CD4-positive, alpha-beta memory T cell (primary cell): ENCODE measurements around the gene TRIM43. TPM values are rescaled to one million over a fixed set of nuclear protein-coding genes. Genes with fewer than 3 reads are reported as not detected.
"Not testable (repeated sequence)": the region's sequence is repeated elsewhere in the genome, so short reads cannot be mapped to it uniquely, and the experiment has no call there.

Experiments
- CTCF ChIA-PET: fragments of 350-600 bp; sonication (Branson Sonifier 250); formaldehyde crosslinking; loops from one replicate; lab custom pipeline; 2021; ENCODE audit warnings: inconsistent platforms; ENCODE audit not compliant: partially characterized antibody; lab: Charles Lee
- POLR2A ChIA-PET: fragments of 350-600 bp; sonication (Branson Sonifier 250); formaldehyde crosslinking; loops from one replicate; lab custom pipeline; 2021; ENCODE audit not compliant: partially characterized antibody; lab: Charles Lee
- DNase-seq, 5 donors: peaks; one replicate each; pipeline versions ENCODE4 v3.0.0 to v3.0.0-alpha.2; 2020 to 2022; ENCODE audit warnings: mixed read lengths in 1 of 5
- H3K27ac ChIP-seq: one replicate; pipeline ENCODE4 v1.7.0; 2013; ENCODE audit warnings: low read depth, low read length
- H3K27me3 ChIP-seq: 2 replicates; pipeline ENCODE4 v1.7.0; 2013; ENCODE audit warnings: mild to moderate bottlenecking, low read length, moderate library complexity; ENCODE audit not compliant: insufficient read depth
- H3K36me3 ChIP-seq: 2 replicates; pipeline ENCODE4 v1.7.0; 2013; ENCODE audit warnings: mild to moderate bottlenecking, low read length, moderate library complexity; ENCODE audit not compliant: insufficient read depth
- H3K4me1 ChIP-seq: 2 replicates; pipeline ENCODE4 v1.7.0; 2013; ENCODE audit warnings: mild to moderate bottlenecking, low read length, moderate library complexity; ENCODE audit not compliant: insufficient read depth
- H3K4me3 ChIP-seq, 2 donors: one replicate each; pipeline ENCODE4 v1.7.0; 2013; ENCODE audit warnings: low read length in 2 of 2, mild to moderate bottlenecking in 1 of 2
- H3K9me3 ChIP-seq, 2 donors: one replicate each; pipeline ENCODE4 v1.7.0; 2013; ENCODE audit warnings: low read length in 2 of 2, control low read depth in 1 of 2; ENCODE audit not compliant: control insufficient read depth in 1 of 2
- H3K27ac Mint-ChIP-seq, 7 donors: one replicate each; pipeline ENCODE4 v1.8.0; 2020 to 2021; ENCODE audit warnings: mixed read lengths in 7 of 7, mild to moderate bottlenecking in 6 of 7, inconsistent platforms in 3 of 7, moderate library complexity in 3 of 7
- H3K27me3 Mint-ChIP-seq, 2 donors: one replicate each; pipeline ENCODE4 v1.8.0; 2020 to 2021; ENCODE audit warnings: mixed read lengths in 2 of 2
- H3K36me3 Mint-ChIP-seq, 2 donors: one replicate each; pipeline ENCODE4 v1.8.0; 2020 to 2021; ENCODE audit warnings: mixed read lengths in 2 of 2, inconsistent platforms in 1 of 2, mild to moderate bottlenecking in 1 of 2
- H3K4me1 Mint-ChIP-seq, 4 donors: one replicate each; pipeline ENCODE4 v1.8.0; 2020 to 2021; ENCODE audit warnings: mixed read lengths in 4 of 4, mild to moderate bottlenecking in 1 of 4
- H3K4me3 Mint-ChIP-seq, 8 donors: one replicate each; pipeline ENCODE4 v1.8.0; 2020 to 2021; ENCODE audit warnings: mixed read lengths in 8 of 8, mild to moderate bottlenecking in 7 of 8, moderate library complexity in 6 of 8, inconsistent platforms in 3 of 8
- H3K9me3 Mint-ChIP-seq, 8 donors: one replicate each; pipeline ENCODE4 v1.8.0; 2020 to 2021; ENCODE audit warnings: mixed read lengths in 8 of 8, mild to moderate bottlenecking in 5 of 8, inconsistent platforms in 3 of 8, moderate library complexity in 1 of 8
- intact Hi-C: fragments of 100-400 bp; cut with micrococcal nuclease; formaldehyde crosslinking; loops from one replicate; pipeline ENCODE4 v1.15.1; 2023
- polyA plus RNA-seq, 2 donors: library from polyadenylated mRNA; unstranded; fragments of 300-500 nt; fragmentation: Illumina TruSeq; gene quantifications; one replicate each; pipeline ENCODE4 v1.2.3, GENCODE V29; 2021
- total RNA-seq, 2 experiments: library from RNA; stranded (reverse); gene quantifications; one replicate each; pipeline ENCODE4 v1.2.3, GENCODE V29; 2021

The TRIM43 gene
- total and polyA plus RNA-seq, 4 experiments from 2014 or later = not detected

DNA sequence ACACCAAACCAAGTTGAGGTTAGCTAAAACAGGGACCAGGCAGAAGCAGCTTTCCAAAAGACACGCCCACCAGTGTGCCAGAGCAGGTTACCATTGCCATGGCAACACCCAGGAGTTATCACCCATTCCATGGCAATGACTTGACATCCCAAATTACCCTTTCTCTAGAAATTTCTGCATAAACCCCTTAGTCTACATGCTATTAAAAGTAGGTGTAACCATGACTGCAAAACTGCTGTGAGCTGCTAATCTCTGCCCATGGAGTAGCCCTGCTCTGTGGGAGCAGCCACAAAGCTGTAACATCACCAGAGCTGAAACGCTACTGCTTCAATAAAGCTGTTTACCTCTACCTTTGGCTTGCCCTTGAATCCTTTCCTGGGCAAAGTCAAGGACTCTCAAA, 18.0 kb downstream of the TRIM43 start:
- CTCF ChIA-PET, H3K9me3 Mint-ChIP-seq, H3K9me3 ChIP-seq, H3K4me3 Mint-ChIP-seq, H3K36me3 Mint-ChIP-seq, H3K4me1 Mint-ChIP-seq, H3K27ac ChIP-seq, H3K27me3 ChIP-seq, POLR2A ChIA-PET, H3K4me3 ChIP-seq, H3K27ac Mint-ChIP-seq, DNase-seq, intact Hi-C loops, H3K4me1 ChIP-seq, H3K27me3 Mint-ChIP-seq, H3K36me3 ChIP-seq: not testable (repeated sequence)

DNA sequence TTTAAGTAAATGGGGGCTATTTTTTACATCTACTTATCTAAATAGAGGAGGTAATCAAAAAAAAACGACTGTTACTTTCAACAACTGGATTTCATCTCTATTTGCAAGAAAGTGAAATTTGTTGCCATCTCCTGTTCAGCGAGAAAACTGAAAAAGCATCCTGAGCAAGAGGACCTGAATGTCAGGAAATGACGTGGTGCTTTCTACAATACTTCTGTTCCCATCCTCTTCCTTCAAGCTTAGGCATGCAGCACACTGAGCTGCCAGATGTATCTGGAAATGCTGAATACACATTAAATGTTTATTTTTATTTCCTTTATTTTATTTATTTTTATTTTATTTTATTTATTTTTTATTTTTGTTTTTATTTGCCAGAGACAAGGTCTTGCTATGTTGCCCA, 21.2 kb downstream of the TRIM43 start:
- H3K4me1 Mint-ChIP-seq, H3K36me3 ChIP-seq, H3K4me1 ChIP-seq, CTCF ChIA-PET, H3K4me3 ChIP-seq, DNase-seq, H3K27me3 ChIP-seq, POLR2A ChIA-PET, H3K4me3 Mint-ChIP-seq, H3K27me3 Mint-ChIP-seq, H3K36me3 Mint-ChIP-seq, intact Hi-C loops, H3K9me3 ChIP-seq, H3K27ac Mint-ChIP-seq, H3K9me3 Mint-ChIP-seq, H3K27ac ChIP-seq: not testable (repeated sequence)

DNA sequence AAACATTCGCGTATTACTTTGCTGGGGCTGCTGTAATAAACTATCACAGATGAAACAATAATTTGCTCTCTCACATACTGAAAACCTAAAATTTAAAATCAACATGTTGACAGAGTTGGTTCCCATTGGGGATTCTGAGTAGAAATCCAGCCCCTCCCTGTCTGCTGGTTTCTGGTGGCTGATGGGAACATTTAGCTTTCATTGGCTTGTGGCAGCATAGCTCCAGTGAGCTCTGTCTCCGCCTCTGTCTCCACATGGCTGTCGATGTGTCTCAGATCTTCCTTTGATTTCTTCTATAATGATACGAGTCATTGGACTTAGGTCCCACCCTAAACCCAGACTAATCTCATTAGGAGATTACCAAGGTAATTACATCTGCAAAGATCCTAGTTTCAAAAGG, 30.9 kb downstream of the TRIM43 start:
- H3K4me3 Mint-ChIP-seq, intact Hi-C loops: not testable (repeated sequence)

DNA sequence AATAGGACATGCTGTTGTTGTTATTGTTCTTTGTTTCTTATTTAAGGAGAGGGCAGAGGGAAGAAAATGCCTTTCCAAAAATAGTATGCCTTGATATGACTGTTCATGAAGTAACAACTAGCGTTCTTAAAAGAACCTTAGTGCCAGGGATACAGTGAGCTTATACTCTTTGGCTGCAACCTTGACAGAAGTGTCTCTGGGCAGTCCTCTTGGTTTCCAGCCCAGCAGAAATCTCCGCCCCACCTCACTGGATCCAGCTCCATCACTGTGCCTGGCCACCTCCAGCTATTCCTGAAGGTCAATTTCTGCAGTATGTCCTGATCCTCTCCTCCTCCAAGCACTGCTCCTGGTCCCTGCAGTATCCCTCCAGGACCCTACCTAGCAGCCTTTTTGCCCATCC, 39.2 kb downstream of the TRIM43 start:
- CTCF ChIA-PET, H3K9me3 Mint-ChIP-seq, H3K4me3 ChIP-seq, intact Hi-C loops, H3K9me3 ChIP-seq, H3K27me3 ChIP-seq, H3K36me3 ChIP-seq, H3K4me1 Mint-ChIP-seq, H3K36me3 Mint-ChIP-seq, DNase-seq, H3K4me3 Mint-ChIP-seq, POLR2A ChIA-PET, H3K27ac Mint-ChIP-seq, H3K27ac ChIP-seq, H3K4me1 ChIP-seq, H3K27me3 Mint-ChIP-seq: not testable (repeated sequence)

More for the DNA sequence above, 30.9 kb downstream of the TRIM43 start:
- DNase-seq, H3K27me3 ChIP-seq, POLR2A ChIA-PET, H3K27ac Mint-ChIP-seq, H3K36me3 Mint-ChIP-seq, H3K27ac ChIP-seq, H3K27me3 Mint-ChIP-seq, H3K4me1 Mint-ChIP-seq, H3K9me3 ChIP-seq, H3K36me3 ChIP-seq, H3K4me1 ChIP-seq, CTCF ChIA-PET, H3K9me3 Mint-ChIP-seq, H3K4me3 ChIP-seq: not testable (repeated sequence)

DNA sequence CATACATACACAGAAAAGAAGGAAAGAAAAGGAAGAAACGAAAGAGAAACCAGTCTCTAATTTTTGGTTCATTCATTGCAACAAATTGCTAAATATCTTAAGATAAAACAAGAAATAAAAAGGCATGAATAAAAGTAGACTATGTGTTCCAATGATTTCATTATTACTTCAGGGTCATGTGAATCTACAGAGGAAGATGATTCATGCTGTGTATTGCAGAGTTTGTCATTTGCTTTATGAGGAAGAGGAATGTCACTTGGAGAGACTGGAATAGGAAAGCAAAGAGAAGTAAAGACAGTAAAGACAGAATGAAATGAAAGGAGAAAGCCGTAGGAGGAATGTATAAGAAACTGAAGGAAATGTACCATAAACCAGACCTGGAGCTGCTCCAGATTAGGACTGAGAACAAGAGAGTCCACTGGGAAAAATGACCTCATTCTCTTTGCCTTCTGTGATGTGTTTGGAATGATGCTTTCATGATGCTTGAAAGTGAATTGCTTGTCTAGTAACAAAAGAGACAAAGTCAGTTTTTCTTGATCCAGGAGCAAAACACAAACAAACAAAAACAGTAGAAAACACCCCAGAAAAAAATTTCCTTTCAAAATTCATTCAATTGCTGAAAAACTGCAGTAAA, 41.9 kb downstream of the TRIM43 start:
- H3K27ac Mint-ChIP-seq, H3K9me3 Mint-ChIP-seq, H3K4me3 ChIP-seq, H3K36me3 Mint-ChIP-seq, H3K9me3 ChIP-seq, intact Hi-C loops, H3K4me3 Mint-ChIP-seq, H3K36me3 ChIP-seq, H3K27me3 Mint-ChIP-seq, DNase-seq, POLR2A ChIA-PET, H3K4me1 Mint-ChIP-seq, CTCF ChIA-PET, H3K4me1 ChIP-seq, H3K27me3 ChIP-seq, H3K27ac ChIP-seq: not testable (repeated sequence)

DNA sequence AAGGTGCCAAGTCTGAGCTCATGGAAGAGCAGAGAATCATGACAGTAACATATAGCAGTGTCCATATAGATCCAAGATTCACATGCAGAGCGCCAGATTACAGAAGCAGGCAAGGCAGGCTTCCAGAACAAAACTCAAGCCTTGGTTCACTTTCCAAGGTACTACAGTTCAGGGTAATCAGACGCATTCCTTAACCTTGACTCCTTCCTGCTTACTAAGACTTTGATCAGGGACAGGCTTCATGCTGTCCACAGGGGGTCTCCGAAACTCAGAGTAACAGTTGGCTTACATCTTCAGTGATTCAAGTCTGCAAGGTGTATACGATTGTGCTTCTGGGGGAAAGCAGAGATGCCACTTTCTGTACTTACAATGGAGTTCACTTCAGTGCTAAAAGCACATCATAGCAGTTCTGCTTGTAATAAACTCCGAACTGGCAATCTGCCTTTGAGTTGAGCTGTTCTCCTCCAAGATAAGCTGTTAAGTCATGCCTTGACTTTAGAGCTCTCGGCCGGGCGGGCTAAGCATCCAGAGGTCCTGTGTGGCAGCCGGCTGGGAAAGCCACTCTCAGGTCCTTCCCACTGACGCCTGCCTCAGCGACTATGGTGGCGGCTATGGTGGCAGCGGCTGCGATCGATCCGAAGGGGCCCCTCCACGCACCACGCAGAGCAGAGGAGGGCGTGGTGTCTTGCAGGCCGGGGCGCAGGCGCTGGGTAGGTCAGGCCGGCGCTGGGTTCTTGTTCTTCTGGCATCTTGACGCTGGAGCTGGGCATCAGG, 48.9 kb downstream of the TRIM43 start:
- H3K4me1 ChIP-seq, H3K27me3 Mint-ChIP-seq, CTCF ChIA-PET, POLR2A ChIA-PET, H3K4me3 ChIP-seq, H3K27ac Mint-ChIP-seq, H3K36me3 Mint-ChIP-seq, H3K9me3 ChIP-seq, H3K4me3 Mint-ChIP-seq, H3K9me3 Mint-ChIP-seq, H3K4me1 Mint-ChIP-seq, H3K27ac ChIP-seq, H3K27me3 ChIP-seq, DNase-seq, intact Hi-C loops, H3K36me3 ChIP-seq: not testable (repeated sequence)

DNA sequence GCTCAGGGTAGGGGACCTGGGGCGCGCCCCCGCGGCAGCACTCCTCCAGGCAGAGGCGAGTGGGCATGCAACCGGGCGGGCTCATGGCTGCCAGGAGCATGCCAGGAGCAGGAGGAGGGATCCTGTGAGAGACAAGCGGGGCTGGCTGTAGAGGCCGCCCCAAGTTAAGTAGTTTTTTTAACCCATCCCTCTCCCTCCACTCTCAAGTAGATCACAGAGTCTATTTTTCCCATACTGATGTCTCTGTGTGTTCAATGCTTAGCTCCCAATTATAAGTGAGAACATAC, 49.4 kb downstream of the TRIM43 start:
- H3K27ac Mint-ChIP-seq, H3K9me3 ChIP-seq, H3K9me3 Mint-ChIP-seq, H3K27me3 Mint-ChIP-seq, H3K36me3 Mint-ChIP-seq, H3K4me1 Mint-ChIP-seq, H3K4me3 ChIP-seq, CTCF ChIA-PET, H3K27me3 ChIP-seq, H3K4me3 Mint-ChIP-seq, DNase-seq, H3K4me1 ChIP-seq, intact Hi-C loops, H3K36me3 ChIP-seq, POLR2A ChIA-PET, H3K27ac ChIP-seq: not testable (repeated sequence)

DNA sequence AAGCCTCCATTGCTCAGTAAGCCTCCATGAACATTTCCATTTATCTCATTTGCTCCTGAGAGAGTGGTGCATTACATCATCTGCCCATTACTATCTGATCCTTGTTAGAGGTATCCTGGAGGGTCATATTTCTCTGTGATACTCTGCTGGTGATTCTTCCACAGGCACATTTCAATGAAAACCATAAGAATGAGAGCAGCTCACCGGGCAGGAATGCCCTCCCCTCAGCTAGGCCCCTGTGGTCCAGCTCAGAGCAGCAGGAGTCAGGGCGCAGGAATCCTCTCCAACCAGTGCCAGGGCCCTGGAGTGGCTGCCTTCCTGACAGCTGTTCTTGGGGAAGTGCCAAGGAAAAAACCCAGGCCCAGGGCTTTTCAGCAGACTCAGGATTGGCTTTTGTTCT, 50.0 kb downstream of the TRIM43 start:
- H3K36me3 ChIP-seq, H3K4me1 Mint-ChIP-seq, H3K27me3 ChIP-seq, H3K27ac Mint-ChIP-seq, H3K27me3 Mint-ChIP-seq, H3K9me3 Mint-ChIP-seq, H3K36me3 Mint-ChIP-seq, H3K9me3 ChIP-seq, H3K27ac ChIP-seq, intact Hi-C loops, DNase-seq, H3K4me3 ChIP-seq, POLR2A ChIA-PET, H3K4me3 Mint-ChIP-seq, H3K4me1 ChIP-seq, CTCF ChIA-PET: not testable (repeated sequence)
